ENCODE results near the gene CREB3L2.

The CREB3L2 gene

GRCh38 chr7:137965942-137966640, 35.8 kb downstream of the CREB3L2 start:
- no peak overlapping the region for H3K4me3 ChIP-seq (ENCODE audit: low read length)
- TF ChIP-seq CTCF (conservative IDR thresholded peaks at IDR 0.05; ENCODE audit: low read length) = peak; percentile 42
- DNase-seq (ENCODE audit: low read depth) = no peak

GRCh38 chr7:137964824-137965545, 36.9 kb downstream of the CREB3L2 start:
- no peak for DNase-seq (ENCODE audit: low read depth)
- TF ChIP-seq CTCF (conservative IDR thresholded peaks at IDR 0.05; ENCODE audit: low read length) = no peak
- H3K4me3 ChIP-seq (ENCODE audit: low read length) = no peak overlapping the region

- TF ChIP-seq CTCF (conservative IDR thresholded peaks at IDR 0.05; ENCODE audit: low read length) = no peak
- DNase-seq (ENCODE audit: low read depth) = no peak
- no peak overlapping the region for H3K4me3 ChIP-seq (ENCODE audit: low read length)
Measured at GRCh38 chr7:137962875-137963507, 38.9 kb downstream of the CREB3L2 start.

GRCh38 chr7:137962491-137962874, 39.4 kb downstream of the CREB3L2 start:
- no peak overlapping the region for H3K4me3 ChIP-seq (ENCODE audit: low read length)
- DNase-seq (ENCODE audit: low read depth) = no peak
- TF ChIP-seq CTCF (conservative IDR thresholded peaks at IDR 0.05; ENCODE audit: low read length) = no peak

- no peak for TF ChIP-seq CTCF (conservative IDR thresholded peaks at IDR 0.05; ENCODE audit: low read length)
- H3K4me3 ChIP-seq (ENCODE audit: low read length) = no peak overlapping the region
- no peak for DNase-seq (ENCODE audit: low read depth)
Measured at GRCh38 chr7:137961200-137962177, 40.4 kb downstream of the CREB3L2 start.

GRCh38 chr7:137960020-137960419, 41.9 kb downstream of the CREB3L2 start:
- no peak for TF ChIP-seq CTCF (conservative IDR thresholded peaks at IDR 0.05; ENCODE audit: low read length)
- no peak for DNase-seq (ENCODE audit: low read depth)
- no peak overlapping the region for H3K4me3 ChIP-seq (ENCODE audit: low read length)
